ENCODE data around the gene PDE4D. TPM values are rescaled to one million over a fixed set of nuclear protein-coding genes. Genes with fewer than 3 reads are reported as not detected.
"Not testable (repeated sequence)": the region's sequence is repeated elsewhere in the genome, so short reads cannot be mapped to it uniquely, and the experiment has no call there.

Gene PDE4D
- total RNA-seq, 1 donor = 12.7 TPM

GRCh38 chr5:59058237-59058636, 835.3 kb downstream of the PDE4D start:
- DNase-seq (ENCODE audit: low read depth) = no peak
- TF ChIP-seq, protein P1, sequence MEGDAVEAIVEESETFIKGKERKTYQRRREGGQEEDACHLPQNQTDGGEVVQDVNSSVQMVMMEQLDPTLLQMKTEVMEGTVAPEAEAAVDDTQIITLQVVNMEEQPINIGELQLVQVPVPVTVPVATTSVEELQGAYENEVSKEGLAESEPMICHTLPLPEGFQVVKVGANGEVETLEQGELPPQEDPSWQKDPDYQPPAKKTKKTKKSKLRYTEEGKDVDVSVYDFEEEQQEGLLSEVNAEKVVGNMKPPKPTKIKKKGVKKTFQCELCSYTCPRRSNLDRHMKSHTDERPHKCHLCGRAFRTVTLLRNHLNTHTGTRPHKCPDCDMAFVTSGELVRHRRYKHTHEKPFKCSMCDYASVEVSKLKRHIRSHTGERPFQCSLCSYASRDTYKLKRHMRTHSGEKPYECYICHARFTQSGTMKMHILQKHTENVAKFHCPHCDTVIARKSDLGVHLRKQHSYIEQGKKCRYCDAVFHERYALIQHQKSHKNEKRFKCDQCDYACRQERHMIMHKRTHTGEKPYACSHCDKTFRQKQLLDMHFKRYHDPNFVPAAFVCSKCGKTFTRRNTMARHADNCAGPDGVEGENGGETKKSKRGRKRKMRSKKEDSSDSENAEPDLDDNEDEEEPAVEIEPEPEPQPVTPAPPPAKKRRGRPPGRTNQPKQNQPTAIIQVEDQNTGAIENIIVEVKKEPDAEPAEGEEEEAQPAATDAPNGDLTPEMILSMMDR (IDR thresholded peaks at IDR 0.05; ENCODE audit: insufficient read depth, low read length) = no peak
- no peak overlapping the region for H3K4me3 ChIP-seq (ENCODE audit: low read depth, low read length)

- not testable (repeated sequence) for H3K4me3 ChIP-seq (ENCODE audit: low read depth, low read length); DNase-seq (ENCODE audit: low read depth)
Measured at GRCh38 chr5:59056599-59056998, 836.9 kb downstream of the PDE4D start.

- no peak for DNase-seq (ENCODE audit: low read depth)
- H3K4me3 ChIP-seq (ENCODE audit: low read depth, low read length) = no peak overlapping the region
- TF ChIP-seq, protein P1 (IDR thresholded peaks at IDR 0.05; ENCODE audit: insufficient read depth, low read length) = no peak
Measured at GRCh38 chr5:59055745-59056448, 837.6 kb downstream of the PDE4D start.

GRCh38 chr5:59054963-59055528, 838.5 kb downstream of the PDE4D start:
- H3K4me3 ChIP-seq (ENCODE audit: low read depth, low read length) = no peak overlapping the region
- TF ChIP-seq, protein P1 (IDR thresholded peaks at IDR 0.05; ENCODE audit: insufficient read depth, low read length) = no peak
- DNase-seq (ENCODE audit: low read depth) = no peak

- no peak for DNase-seq (ENCODE audit: low read depth)
- H3K4me3 ChIP-seq (ENCODE audit: low read depth, low read length) = no peak overlapping the region
- TF ChIP-seq, protein P1 (IDR thresholded peaks at IDR 0.05; ENCODE audit: insufficient read depth, low read length) = no peak
Measured at GRCh38 chr5:59051951-59052350, 841.6 kb downstream of the PDE4D start.

- TF ChIP-seq, protein P1 (IDR thresholded peaks at IDR 0.05; ENCODE audit: insufficient read depth, low read length) = no peak
- no peak overlapping the region for H3K4me3 ChIP-seq (ENCODE audit: low read depth, low read length)
- DNase-seq (ENCODE audit: low read depth) = no peak
Measured at GRCh38 chr5:59049095-59049494, 844.4 kb downstream of the PDE4D start.

GRCh38 chr5:59042201-59043055, 851.1 kb downstream of the PDE4D start:
- TF ChIP-seq, protein P1 (IDR thresholded peaks at IDR 0.05; ENCODE audit: insufficient read depth, low read length) = no peak
- DNase-seq (ENCODE audit: low read depth) = peak; percentile 73
- H3K4me3 ChIP-seq (ENCODE audit: low read depth, low read length) = no peak overlapping the region

All from fibroblast of the aortic adventitia (primary cell).